HG03108 (cell line): ENCODE data around the gene POLR1A.
A peak's percentile ranks its signal among the peaks of the same experiment; 100 is the strongest.

Source experiments
- ATAC-seq: cut with Tn5 transposase; IDR thresholded peaks from one replicate; pipeline ENCODE4 v1.9.1; 2021; ENCODE audit warnings: moderate library complexity; ENCODE audit not compliant: unreplicated experiment

POLR1A gene

GRCh38 chr2:86023366-86023712 lies 82.3 kb downstream of the POLR1A start:
- peak; percentile 25 for ATAC-seq

- peak; percentile 73 for ATAC-seq
These were observed 82.9 kb downstream of the POLR1A start for GRCh38 chr2:86022661-86023365.

GRCh38 chr2:86021396-86022378 lies 84.0 kb downstream of the POLR1A start:
- no peak for ATAC-seq

- ATAC-seq, result no peak
These were observed 84.7 kb downstream of the POLR1A start for GRCh38 chr2:86020984-86021383.

- no peak for ATAC-seq
These were observed 86.6 kb downstream of the POLR1A start for GRCh38 chr2:86019121-86019520.

GRCh38 chr2:86017901-86018896 lies 87.5 kb downstream of the POLR1A start:
- no peak for ATAC-seq

GRCh38 chr2:86016581-86016980 lies 89.1 kb downstream of the POLR1A start:
- no peak for ATAC-seq

- no peak for ATAC-seq
These were observed 90.0 kb downstream of the POLR1A start for GRCh38 chr2:86015699-86016098.

- ATAC-seq, result no peak
These were observed 90.7 kb downstream of the POLR1A start for GRCh38 chr2:86015006-86015405.

GRCh38 chr2:86014493-86014892 lies 91.2 kb downstream of the POLR1A start:
- ATAC-seq, result no peak

- no peak for ATAC-seq
These were observed 93.5 kb downstream of the POLR1A start for GRCh38 chr2:86012007-86012712.

GRCh38 chr2:86011449-86011941 lies 94.2 kb downstream of the POLR1A start:
- no peak for ATAC-seq

GRCh38 chr2:86010083-86010482 lies 95.6 kb downstream of the POLR1A start:
- ATAC-seq, result no peak

GRCh38 chr2:86006524-86006923 lies 99.2 kb downstream of the POLR1A start:
- no peak for ATAC-seq

GRCh38 chr2:86003967-86004366 lies 101.7 kb downstream of the POLR1A start:
- no peak for ATAC-seq

GRCh38 chr2:86003104-86003503 lies 102.6 kb downstream of the POLR1A start:
- ATAC-seq, result no peak

- ATAC-seq, result no peak
These were observed 103.3 kb downstream of the POLR1A start for GRCh38 chr2:86002375-86002774.

GRCh38 chr2:86001326-86001725 lies 104.4 kb downstream of the POLR1A start:
- ATAC-seq, result no peak

- no peak for ATAC-seq
These were observed 104.8 kb downstream of the POLR1A start for GRCh38 chr2:86000938-86001312.
